Measurements from ENCODE around the gene ZNF441. TPM values are rescaled to one million over a fixed set of nuclear protein-coding genes. Genes with fewer than 3 reads are reported as not detected.

Gene ZNF441
- total RNA-seq, 1 experiment from 2014 or later, result 0.85 TPM

DNA sequence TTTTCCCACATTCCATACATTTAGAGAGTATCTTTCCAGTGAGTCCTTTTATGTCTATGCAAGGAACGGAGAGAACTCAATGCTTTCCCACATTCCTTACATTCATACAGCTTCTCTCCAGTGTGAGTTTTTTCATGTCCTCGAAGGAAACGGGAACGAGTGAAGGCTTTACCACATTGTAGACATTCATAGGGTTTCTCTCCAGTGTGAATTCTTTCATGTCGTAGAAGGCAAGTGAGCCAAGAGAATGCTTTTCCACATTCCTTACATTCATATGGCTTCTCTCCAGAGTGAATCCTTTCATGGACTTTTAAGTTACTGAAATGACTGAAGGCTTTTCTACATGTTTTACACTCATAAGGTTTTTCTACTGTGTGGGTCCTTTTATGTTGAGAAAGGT is 45.1 kb upstream of the ZNF441 start:
- H3K4me1 Mint-ChIP-seq, result no peaks in the 10 kb centered on the region
- no peak overlapping the region for H3K4me2 ChIP-seq (ENCODE audit: insufficient read depth, insufficient read length, low read length)
- no peaks in the 10 kb centered on the region for H3K23me2 ChIP-seq (ENCODE audit: insufficient read length, low read depth, low read length, poor library complexity, severe bottlenecking)
- H4K5ac ChIP-seq (ENCODE audit: insufficient read length, low read depth, low read length), result no peak overlapping the region
- H4K8ac ChIP-seq (replicated peaks; ENCODE audit: insufficient read length, low read depth, low read length), result no peak overlapping the region
- H3K79me1 ChIP-seq (ENCODE audit: insufficient read depth, low read depth, low read length, poor library complexity, severe bottlenecking), result no peaks in the 10 kb centered on the region
- H4K91ac ChIP-seq (ENCODE audit: insufficient read length, low read depth, low read length), result no peak overlapping the region
- no peak overlapping the region for H3K4ac ChIP-seq (ENCODE audit: low read depth, low read length)
- H2BK15ac ChIP-seq (ENCODE audit: low read depth, low read length), result no peak overlapping the region
- no peak overlapping the region for H3T11ph ChIP-seq (ENCODE audit: low read length)
- H3K79me2 ChIP-seq (ENCODE audit: insufficient read depth, low read length), result no peaks in the 10 kb centered on the region
- H2AK5ac ChIP-seq (ENCODE audit: insufficient read length, low read length), result no peak overlapping the region
- no peak overlapping the region for H3K27ac Mint-ChIP-seq
- peaks cover 42 to 46% of the 10 kb centered on the region in 2 experiments for H3K9me3 Mint-ChIP-seq
- no peak overlapping the region for H3K18ac ChIP-seq (ENCODE audit: insufficient read length, low read depth, low read length)
- no peak overlapping the region for H3K14ac ChIP-seq (ENCODE audit: insufficient read depth, low read length)
- no peak overlapping the region for H3K23ac ChIP-seq (ENCODE audit: insufficient read length, low read depth, low read length)
- H3K56ac ChIP-seq (ENCODE audit: insufficient read length, low read depth, low read length), result no peak overlapping the region
- peaks cover 24% of the 10 kb centered on the region for H3K9me3 ChIP-seq (ENCODE audit: control insufficient read depth, low read depth, low read length)
- no CpG with 5 or more reads among the region's 5 CpGs for WGBS (ENCODE audit: extremely low coverage, insufficient read length, low lambda C conversion rate)
- H3K27me3 ChIP-seq (ENCODE audit: insufficient read depth, low read length), result no peaks in the 10 kb centered on the region
- H2BK120ac ChIP-seq (ENCODE audit: low read depth, low read length, poor library complexity, severe bottlenecking), result no peak overlapping the region
- peaks cover 2% of the 10 kb centered on the region; the same call in 1 of the 2 replicates for H3K27me3 Mint-ChIP-seq (ENCODE audit: low read depth)
- TF ChIP-seq, protein P1, sequence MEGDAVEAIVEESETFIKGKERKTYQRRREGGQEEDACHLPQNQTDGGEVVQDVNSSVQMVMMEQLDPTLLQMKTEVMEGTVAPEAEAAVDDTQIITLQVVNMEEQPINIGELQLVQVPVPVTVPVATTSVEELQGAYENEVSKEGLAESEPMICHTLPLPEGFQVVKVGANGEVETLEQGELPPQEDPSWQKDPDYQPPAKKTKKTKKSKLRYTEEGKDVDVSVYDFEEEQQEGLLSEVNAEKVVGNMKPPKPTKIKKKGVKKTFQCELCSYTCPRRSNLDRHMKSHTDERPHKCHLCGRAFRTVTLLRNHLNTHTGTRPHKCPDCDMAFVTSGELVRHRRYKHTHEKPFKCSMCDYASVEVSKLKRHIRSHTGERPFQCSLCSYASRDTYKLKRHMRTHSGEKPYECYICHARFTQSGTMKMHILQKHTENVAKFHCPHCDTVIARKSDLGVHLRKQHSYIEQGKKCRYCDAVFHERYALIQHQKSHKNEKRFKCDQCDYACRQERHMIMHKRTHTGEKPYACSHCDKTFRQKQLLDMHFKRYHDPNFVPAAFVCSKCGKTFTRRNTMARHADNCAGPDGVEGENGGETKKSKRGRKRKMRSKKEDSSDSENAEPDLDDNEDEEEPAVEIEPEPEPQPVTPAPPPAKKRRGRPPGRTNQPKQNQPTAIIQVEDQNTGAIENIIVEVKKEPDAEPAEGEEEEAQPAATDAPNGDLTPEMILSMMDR (conservative IDR thresholded peaks at IDR 0.05), result no peak
- no peak overlapping the region for H2BK5ac ChIP-seq (ENCODE audit: insufficient read length, low read length)
- H2BK20ac ChIP-seq (ENCODE audit: low read depth, low read length, poor library complexity, severe bottlenecking), result no peak overlapping the region
- no peak overlapping the region for H3K9ac ChIP-seq (ENCODE audit: extremely low read depth, insufficient read length, low read length)
- H2AFZ ChIP-seq (ENCODE audit: low read length), result no peak overlapping the region
- DNase-seq, result no peak
- H3K4me3 Mint-ChIP-seq, result no peak overlapping the region
- no peak overlapping the region for H3K27ac ChIP-seq (ENCODE audit: insufficient read length, low read depth, low read length)
- no peak overlapping the region for H2BK12ac ChIP-seq (ENCODE audit: insufficient read length, low read depth, low read length)
- no peaks in the 10 kb centered on the region for H3K4me1 ChIP-seq (ENCODE audit: insufficient read depth, low read length)
- H3K36me3 Mint-ChIP-seq (ENCODE audit: insufficient read depth in 1 of 3, low read depth in 3 of 3), result peaks cover 47 to 53% (median 50%) of the 10 kb centered on the region in 3 experiments
- H4K20me1 ChIP-seq (ENCODE audit: control insufficient read depth, insufficient read depth, insufficient read length), result no peaks in the 10 kb centered on the region
